RWPE2 (cell line): ENCODE data around the gene OFD1.

Experiments used
- ATAC-seq: fragments of 200-7000 bp; cut with Tn5 transposase; 3 replicates; pipeline ENCODE4 v1.9.1; 2021; ENCODE audit warnings: low read depth
- DNase-seq: peaks from one replicate; pipeline ENCODE4 v3.0.0-alpha.2; 2020; ENCODE audit warnings: low spot score
- H3K27ac ChIP-seq: fragments of 450-650 bp; 2 replicates; pipeline ENCODE4 v1.5.1; 2017; ENCODE audit warnings: mild to moderate bottlenecking; ENCODE audit not compliant: poor library complexity, severe bottlenecking
- H3K27me3 ChIP-seq: fragments of 250-450 bp; sonication (Bioruptor Pico); 2 replicates; pipeline ENCODE4 v1.5.1; 2021; ENCODE audit warnings: mild to moderate bottlenecking, moderate library complexity; ENCODE audit not compliant: insufficient read depth, poor library complexity, severe bottlenecking
- H3K36me3 ChIP-seq: fragments of 250-450 bp; sonication (Bioruptor Pico); 2 replicates; pipeline ENCODE4 v1.5.1; 2020; ENCODE audit warnings: low read depth, mild to moderate bottlenecking, moderate library complexity
- H3K4me1 ChIP-seq: fragments of 250-450 bp; sonication (Bioruptor Pico); 2 replicates; pipeline ENCODE4 v1.5.1; 2021; ENCODE audit warnings: mild to moderate bottlenecking, moderate library complexity; ENCODE audit not compliant: insufficient read depth, poor library complexity, severe bottlenecking
- H3K4me3 ChIP-seq: fragments of 250-450 bp; sonication (Bioruptor Pico); 2 replicates; pipeline ENCODE4 v1.5.1; 2021; ENCODE audit warnings: mild to moderate bottlenecking, moderate library complexity; ENCODE audit not compliant: severe bottlenecking
- H3K9me3 ChIP-seq: fragments of 250-450 bp; sonication (Bioruptor Pico); 2 replicates; pipeline ENCODE4 v1.5.1; 2021; ENCODE audit warnings: mild to moderate bottlenecking, moderate library complexity; ENCODE audit not compliant: severe bottlenecking
- TF ChIP-seq, protein P1 (sequence below): fragments of 450-650 bp; IDR thresholded peaks from one replicate; pipeline ENCODE4 v1.5.1; 2017; ENCODE audit warnings: mild to moderate bottlenecking, moderate library complexity; ENCODE audit not compliant: poor library complexity, severe bottlenecking

OFD1 gene

GRCh38 chrX:13756381-13756780, 21.8 kb downstream of the OFD1 start:
- no peaks in the 10 kb centered on the region for H3K4me1 ChIP-seq
- DNase-seq (no peak), ATAC-seq (no peak)
- peaks cover 24% of the 10 kb centered on the region for H3K36me3 ChIP-seq
- H3K27me3 ChIP-seq, result no peaks in the 10 kb centered on the region
- no peak overlapping the region for H3K27ac ChIP-seq
- TF ChIP-seq, protein P1, sequence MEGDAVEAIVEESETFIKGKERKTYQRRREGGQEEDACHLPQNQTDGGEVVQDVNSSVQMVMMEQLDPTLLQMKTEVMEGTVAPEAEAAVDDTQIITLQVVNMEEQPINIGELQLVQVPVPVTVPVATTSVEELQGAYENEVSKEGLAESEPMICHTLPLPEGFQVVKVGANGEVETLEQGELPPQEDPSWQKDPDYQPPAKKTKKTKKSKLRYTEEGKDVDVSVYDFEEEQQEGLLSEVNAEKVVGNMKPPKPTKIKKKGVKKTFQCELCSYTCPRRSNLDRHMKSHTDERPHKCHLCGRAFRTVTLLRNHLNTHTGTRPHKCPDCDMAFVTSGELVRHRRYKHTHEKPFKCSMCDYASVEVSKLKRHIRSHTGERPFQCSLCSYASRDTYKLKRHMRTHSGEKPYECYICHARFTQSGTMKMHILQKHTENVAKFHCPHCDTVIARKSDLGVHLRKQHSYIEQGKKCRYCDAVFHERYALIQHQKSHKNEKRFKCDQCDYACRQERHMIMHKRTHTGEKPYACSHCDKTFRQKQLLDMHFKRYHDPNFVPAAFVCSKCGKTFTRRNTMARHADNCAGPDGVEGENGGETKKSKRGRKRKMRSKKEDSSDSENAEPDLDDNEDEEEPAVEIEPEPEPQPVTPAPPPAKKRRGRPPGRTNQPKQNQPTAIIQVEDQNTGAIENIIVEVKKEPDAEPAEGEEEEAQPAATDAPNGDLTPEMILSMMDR, result no peak
- H3K4me3 ChIP-seq, result no peak overlapping the region
- no peaks in the 10 kb centered on the region for H3K9me3 ChIP-seq

DNA sequence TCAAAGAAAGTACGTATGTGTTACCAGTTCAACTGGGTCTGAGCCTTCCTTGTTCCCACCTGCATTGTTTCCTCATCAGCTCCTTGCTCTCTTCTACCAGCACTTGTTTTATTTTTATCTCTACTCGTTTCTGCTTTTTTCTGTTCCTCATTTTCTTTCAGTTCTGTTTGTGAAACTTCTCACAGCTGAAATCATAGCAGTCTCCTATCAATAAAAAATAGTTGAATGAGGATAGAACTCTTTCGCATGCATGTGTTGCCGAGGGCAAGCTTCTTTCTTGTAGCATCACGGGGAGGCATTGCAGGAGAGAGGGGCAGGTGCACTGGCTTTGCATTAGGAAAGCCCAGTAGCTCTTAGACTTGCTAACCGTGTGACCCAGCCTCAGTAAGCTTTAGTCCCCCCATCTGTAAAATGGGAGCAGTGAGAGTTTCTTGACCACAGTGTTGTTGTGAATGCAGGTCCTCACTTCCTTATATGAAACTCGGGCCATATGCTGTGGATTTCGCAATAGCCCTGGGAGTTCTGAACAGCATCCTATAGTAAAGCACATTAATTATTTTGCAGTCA, 24.7 kb downstream of the OFD1 start:
- Histone ChIP-seq H3K36me3 (peaks cover 35% of the 10 kb centered on the region), H3K4me1 (no peaks in the 10 kb centered on the region), H3K4me3 (no peak overlapping the region), H3K27me3 (no peaks in the 10 kb centered on the region), H3K27ac (no peak overlapping the region), H3K9me3 (no peaks in the 10 kb centered on the region)
- ATAC-seq (no peak), DNase-seq (no peak)
- TF ChIP-seq, protein P1, result no peak

GRCh38 chrX:13760426-13760825, 25.9 kb downstream of the OFD1 start:
- Histone ChIP-seq H3K27me3 (no peaks in the 10 kb centered on the region), H3K27ac (no peak overlapping the region), H3K36me3 (peaks cover 35% of the 10 kb centered on the region)

GRCh38 chrX:13761606-13762414, 27.3 kb downstream of the OFD1 start:
- Histone ChIP-seq H3K27ac (no peak overlapping the region), H3K9me3 (no peaks in the 10 kb centered on the region), H3K4me3 (no peak overlapping the region), H3K27me3 (no peaks in the 10 kb centered on the region), H3K4me1 (no peaks in the 10 kb centered on the region), H3K36me3 (peaks cover 35% of the 10 kb centered on the region)
- ATAC-seq, result no peak
- TF ChIP-seq, protein P1, result no peak
- no peak for DNase-seq

More at GRCh38 chrX:13760426-13760825, 25.9 kb downstream of the OFD1 start:
- ATAC-seq (no peak), DNase-seq (no peak)
- H3K9me3 ChIP-seq, result no peaks in the 10 kb centered on the region
- no peak overlapping the region for H3K4me3 ChIP-seq
- H3K4me1 ChIP-seq, result no peaks in the 10 kb centered on the region
- TF ChIP-seq, protein P1, result no peak

- no peaks in the 10 kb centered on the region for H3K4me1 ChIP-seq
- DNase-seq (no peak), ATAC-seq (no peak)
- peaks cover 37% of the 10 kb centered on the region for H3K36me3 ChIP-seq
- no peak overlapping the region for H3K4me3 ChIP-seq
- H3K27ac ChIP-seq, result no peak overlapping the region
- no peaks in the 10 kb centered on the region for H3K9me3 ChIP-seq
- no peaks in the 10 kb centered on the region for H3K27me3 ChIP-seq
- TF ChIP-seq, protein P1, result no peak
Observed at GRCh38 chrX:13763489-13763888, 28.9 kb downstream of the OFD1 start.
